Kasumi-1 (cell line): ENCODE results near the gene ASCC1.
A peak's percentile ranks its signal among the peaks of the same experiment; 100 is the strongest.
"Not testable (repeated sequence)": the region's sequence is repeated elsewhere in the genome, so short reads cannot be mapped to it uniquely, and the experiment has no call there.

Experiments
- DNase-seq, 2 experiments: peaks; one replicate each; lab custom pipeline; 2025; lab: John Stamatoyannopoulos, UW

ASCC1 gene

GRCh38 chr10:72221278-72221677 lies 5.2 kb upstream of the ASCC1 start:
- no peak for DNase-seq

DNA sequence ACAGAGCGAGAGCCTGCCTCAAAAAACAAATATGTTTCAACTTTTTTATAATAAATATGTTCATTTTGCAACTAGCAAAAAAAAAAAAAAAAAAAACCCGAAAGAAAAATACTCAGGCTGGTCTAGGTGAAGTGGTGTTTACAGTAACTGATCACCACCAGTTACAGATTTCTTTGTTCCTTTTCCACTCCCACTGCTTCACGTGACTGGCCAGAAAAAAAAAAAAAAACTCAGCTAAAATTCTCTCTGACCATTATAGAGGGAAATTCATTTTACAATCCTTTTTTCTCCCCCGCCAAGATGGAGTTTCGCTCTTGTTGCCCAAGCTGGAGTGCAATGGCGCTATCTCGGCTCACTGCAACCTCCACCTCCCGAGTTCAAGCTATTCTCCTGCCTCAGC lies 4.6 kb upstream of the ASCC1 start:
- DNase-seq, result no peak

DNA sequence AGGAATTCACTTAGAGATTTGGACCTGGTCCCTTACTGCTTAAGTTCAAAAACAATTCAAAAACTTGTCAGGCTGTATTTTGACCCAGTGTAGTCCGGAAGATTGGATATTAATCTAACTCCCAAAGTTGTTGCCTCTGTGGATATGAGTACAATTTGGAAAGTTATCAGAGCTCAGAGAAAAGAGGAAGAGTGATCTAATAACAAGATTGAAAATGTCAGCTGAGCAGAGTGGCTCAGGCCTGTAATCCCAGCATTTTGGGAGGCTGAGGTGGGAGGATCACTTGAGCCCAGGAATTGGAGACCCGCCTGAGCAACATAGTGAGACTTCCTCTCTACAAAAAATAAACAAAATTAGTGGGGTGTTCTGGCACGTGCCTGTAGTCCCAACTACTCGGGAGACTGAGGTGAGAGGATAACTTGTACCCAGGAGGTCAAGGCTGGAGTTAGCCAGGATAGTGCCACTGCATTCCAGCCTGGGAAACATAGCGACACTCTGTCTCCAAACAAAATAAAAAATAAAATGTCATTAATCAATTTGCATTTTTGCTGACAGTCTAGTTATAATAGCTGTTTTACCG lies 3.2 kb upstream of the ASCC1 start:
- DNase-seq, result no peak

- DNase-seq, result no peak
These were observed 2.6 kb upstream of the ASCC1 start for GRCh38 chr10:72218726-72219125.

DNA sequence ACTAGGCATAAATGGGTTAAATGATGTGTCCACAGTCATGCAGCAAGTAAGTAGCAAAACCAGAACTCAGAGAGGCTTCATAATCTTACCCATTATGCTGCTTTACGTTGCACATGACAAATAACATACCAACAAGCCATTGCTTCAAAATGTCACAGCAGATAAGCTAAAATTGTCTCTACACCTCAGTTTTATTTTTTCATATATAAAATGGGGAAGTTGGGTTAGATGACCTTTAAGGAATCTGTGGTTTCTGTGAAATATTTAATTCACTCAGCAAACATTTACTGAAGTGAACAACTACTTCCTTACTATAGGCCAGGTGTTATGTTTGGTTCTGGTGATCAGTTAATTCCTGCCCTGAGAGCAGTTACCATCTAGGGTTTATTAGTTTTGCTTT lies 2.2 kb upstream of the ASCC1 start:
- DNase-seq, result peak; percentile 75 to 80

- not testable (repeated sequence) for DNase-seq
These were observed 4.2 kb downstream of the ASCC1 start for GRCh38 chr10:72211832-72212231.

- DNase-seq, result not testable (repeated sequence)
These were observed 4.7 kb downstream of the ASCC1 start for GRCh38 chr10:72211381-72211780.

- not testable (repeated sequence) for DNase-seq
These were observed 7.5 kb downstream of the ASCC1 start for GRCh38 chr10:72208526-72208925.

- DNase-seq, result no peak
These were observed 9.4 kb downstream of the ASCC1 start for GRCh38 chr10:72206511-72207229.

DNA sequence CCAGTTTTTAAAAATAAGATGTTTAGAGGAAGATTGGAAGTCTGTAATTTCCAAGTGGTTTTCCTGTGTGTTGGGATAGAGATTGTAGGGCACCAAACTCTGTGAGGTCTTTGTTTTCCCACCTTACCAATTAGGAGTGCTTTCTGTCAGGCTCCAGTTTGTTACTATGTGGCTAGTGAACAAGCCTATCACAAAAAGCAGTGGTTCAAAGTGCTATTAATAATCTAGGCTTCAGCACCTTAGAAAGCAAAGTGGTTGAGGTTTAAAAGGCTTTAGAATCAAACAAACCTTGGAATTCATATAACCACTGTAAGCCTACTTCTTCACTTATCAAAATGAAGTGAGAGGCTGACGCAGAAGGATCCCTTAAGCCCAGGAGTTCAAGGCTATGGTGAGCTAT lies 11.4 kb downstream of the ASCC1 start:
- no peak for DNase-seq

GRCh38 chr10:72204296-72204695 lies 11.8 kb downstream of the ASCC1 start:
- DNase-seq, result no peak

- DNase-seq, result no peak
These were observed 14.8 kb downstream of the ASCC1 start for GRCh38 chr10:72201293-72201692.

- DNase-seq, result no peak
These were observed 15.2 kb downstream of the ASCC1 start for GRCh38 chr10:72200883-72201282.

- no peak for DNase-seq
These were observed 21.1 kb downstream of the ASCC1 start for GRCh38 chr10:72194949-72195348.

DNA sequence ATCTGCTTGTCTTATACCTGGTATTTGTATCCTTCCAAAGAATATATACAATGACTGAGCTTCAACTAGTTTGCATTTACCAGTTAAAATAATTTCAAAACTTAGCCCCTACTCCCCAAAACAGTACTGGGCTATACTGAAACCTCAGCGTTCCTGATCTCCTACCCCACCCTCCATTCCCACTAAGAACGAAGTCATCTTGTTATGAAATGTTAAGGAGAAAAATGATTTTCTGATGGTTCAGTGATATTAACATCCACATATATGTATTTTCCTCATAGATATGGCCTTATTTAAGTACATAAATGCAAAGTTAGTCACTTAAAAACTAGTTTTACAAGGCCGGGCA lies 29.1 kb downstream of the ASCC1 start:
- no peak for DNase-seq

DNA sequence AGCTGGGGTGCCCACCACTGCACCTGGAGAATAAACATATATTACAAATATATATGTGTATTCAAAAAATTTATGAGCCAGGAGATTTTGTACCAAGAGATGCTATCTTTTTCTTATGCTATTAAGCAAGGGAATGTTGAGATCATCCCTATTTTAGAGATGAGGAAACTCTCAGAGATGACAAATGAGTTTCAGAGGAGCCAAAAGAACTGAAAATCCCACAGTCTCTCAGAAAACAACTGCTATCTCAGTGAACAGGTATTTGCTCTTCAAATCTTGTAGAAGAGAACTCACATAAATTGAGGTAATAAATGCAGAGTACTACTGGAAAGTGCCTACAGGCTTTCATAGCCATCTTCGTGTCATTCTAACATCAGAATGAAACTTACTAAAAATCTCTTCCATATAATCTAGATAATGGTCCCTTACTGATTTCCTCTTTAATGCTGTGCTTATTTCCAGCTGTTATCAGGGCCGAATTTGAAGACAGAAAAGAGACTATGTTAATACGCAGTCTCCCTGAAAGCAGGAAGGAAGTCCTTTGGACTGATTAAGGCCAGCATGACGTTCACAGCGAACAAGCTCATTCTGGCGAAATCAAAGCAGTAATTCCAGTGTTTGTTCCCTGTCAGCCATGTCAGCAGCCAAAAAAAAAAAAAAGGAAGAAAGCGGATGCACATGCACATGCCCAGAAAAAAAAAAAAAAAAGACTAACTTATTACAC lies 29.7 kb downstream of the ASCC1 start:
- no peak for DNase-seq

DNA sequence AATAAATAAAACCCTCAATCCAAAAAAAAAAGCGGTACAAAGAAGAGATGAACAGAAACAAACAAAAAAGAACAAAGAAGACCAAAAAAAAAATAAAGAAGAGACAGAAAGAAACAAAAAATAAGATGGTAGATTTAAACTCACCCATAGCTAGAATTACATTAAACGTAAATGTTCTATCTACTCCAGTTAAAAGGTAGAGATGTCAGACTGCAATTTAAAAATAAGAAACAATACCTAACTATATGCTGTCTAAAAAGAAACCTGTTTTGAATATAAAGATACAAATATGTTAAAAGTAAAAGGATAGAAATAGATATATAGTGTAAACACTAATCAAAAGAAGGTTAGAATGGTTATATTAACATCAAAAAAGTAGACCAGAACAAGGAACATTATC lies 31.9 kb downstream of the ASCC1 start:
- DNase-seq, result no peak

GRCh38 chr10:72177454-72177853 lies 38.6 kb downstream of the ASCC1 start:
- DNase-seq, result no peak

- no peak for DNase-seq
These were observed 39.4 kb downstream of the ASCC1 start for GRCh38 chr10:72176701-72177100.

GRCh38 chr10:72175149-72175548 lies 40.9 kb downstream of the ASCC1 start:
- DNase-seq, result no peak

- no peak for DNase-seq
These were observed 41.8 kb downstream of the ASCC1 start for GRCh38 chr10:72174297-72174662.

- no peak for DNase-seq
These were observed 42.3 kb downstream of the ASCC1 start for GRCh38 chr10:72173619-72174296.

DNA sequence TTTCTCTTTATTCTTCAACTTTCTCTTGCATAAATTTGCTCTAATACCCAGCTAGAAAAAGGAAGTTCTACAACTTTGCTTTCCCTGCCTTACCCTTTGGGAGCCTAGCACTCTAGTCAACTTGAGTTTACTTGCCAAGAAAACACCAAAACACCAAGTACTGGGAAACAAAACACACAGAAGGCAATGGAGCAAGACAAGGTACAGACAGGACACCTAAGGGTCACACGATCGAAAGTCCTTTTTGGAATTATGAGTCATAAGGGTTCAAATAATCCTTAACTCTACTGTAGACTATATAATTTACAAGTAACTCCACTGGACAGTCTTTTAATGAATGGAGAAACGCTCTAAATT lies 42.8 kb downstream of the ASCC1 start:
- no peak for DNase-seq
